ENCODE measurements around the gene ABCC12. TPM values are rescaled to one million over a fixed set of nuclear protein-coding genes. Genes with fewer than 3 reads are reported as not detected.

The ABCC12 gene
- total and polyA plus RNA-seq, 10 of the 15 experiments (the other 5 are each of a cell fraction or from before 2014, with no cell fraction given) = 0.02 to 0.03 (median 0.03) TPM; not detected in 6

GRCh38 chr16:48112600-48112999, 43.2 kb downstream of the ABCC12 start (continued):
- no peak for TF ChIP-seq ZNF384 (IDR thresholded peaks at IDR 0.05; ENCODE audit: borderline replicate concordance, low read depth, low read length)
- no peak for TF ChIP-seq CREB1 (IDR thresholded peaks at IDR 0.05; ENCODE audit: low read depth)
- TF ChIP-seq KDM1A (IDR thresholded peaks at IDR 0.05; ENCODE audit: borderline replicate concordance) = no peak

GRCh38 chr16:48110982-48111381, 44.8 kb downstream of the ABCC12 start:
- ChIA-PET SMC1A (ENCODE audit: uncharacterized antibody, unreplicated experiment) (interaction anchor here (0.6 to 0.9 kb wide), 2 partner anchors 54 to 520 kb away, joined by 3 read pairs; no protein-coding TSS in a partner anchor), CTCF (interaction anchor here (0.6 to 1.0 kb wide), 3 partner anchors 10 to 969 kb away, joined by 3 to 4 read pairs (median 4); no protein-coding TSS in a partner anchor), POLR2A (no interaction called here), RAD21 (ENCODE audit: unreplicated experiment) (interaction anchor here (0.9 kb wide), 1 partner anchor 10 kb away, joined by 3 read pairs; no protein-coding TSS in a partner anchor)
- DNase-seq (ENCODE audit: low read depth, low spot score) (no peak), FAIRE-seq (peak; percentile 35), ATAC-seq (peak; percentile 74)
- no peaks in the 10 kb centered on the region for H3K4me1 ChIP-seq (ENCODE audit: control insufficient read depth, insufficient read depth, low read length)
- in situ Hi-C loops (cut with MboI) = no loop called here
- no peak overlapping the region for H3K4me3 ChIP-seq
- H3K9ac ChIP-seq (ENCODE audit: control insufficient read depth, insufficient read depth, low read length) = no peak overlapping the region
- no peaks in the 10 kb centered on the region for H4K20me1 ChIP-seq (ENCODE audit: control insufficient read depth, insufficient read depth)
- 0 out of 2 replicates have a peak, but pooled peaks have one; percentile 33 for TF ChIP-seq SPI1 (IDR thresholded peaks at IDR 0.05; ENCODE audit: borderline replicate concordance, insufficient read depth, low read depth, low read length)
- TF ChIP-seq PKNOX1 (IDR thresholded peaks at IDR 0.05) = no peak
- peak; percentile 20; the same call in 1 of the 2 replicates for TF ChIP-seq RUNX3 (IDR thresholded peaks at IDR 0.05; ENCODE audit: low read length)
- TF ChIP-seq MTA2 (IDR thresholded peaks at IDR 0.05; ENCODE audit: low read depth) = 0 out of 2 replicates have a peak, but pooled peaks have one; percentile 36
- TF ChIP-seq IKZF1 (conservative IDR thresholded peaks at IDR 0.05) = peak; percentile 24
- no peak for TF ChIP-seq BHLHE40 (IDR thresholded peaks at IDR 0.05; ENCODE audit: borderline replicate concordance in 1 of 2, low read depth in 2 of 2, low read length in 1 of 2)
- no peaks in the 10 kb centered on the region for H3K79me2 ChIP-seq (ENCODE audit: control insufficient read depth, insufficient read depth, low read length)
- WGBS (ENCODE audit: insufficient coverage, insufficient replicate concordance, low lambda C conversion rate, missing lambda C conversion rate) = 33% methylated on average over 5 of the region's 5 CpGs
- H3K9me3 ChIP-seq (replicated peaks; ENCODE audit: control insufficient read depth, insufficient read depth, low read length) = no peaks in the 10 kb centered on the region
- intact Hi-C loops (cut with micrococcal nuclease; ENCODE audit: unreplicated experiment) = no loop called here
- no peak overlapping the region for H2AFZ ChIP-seq (ENCODE audit: control insufficient read depth, low read depth, low read length)
- no peaks in the 10 kb centered on the region for H3K27me3 ChIP-seq (replicated peaks in 1 of 2; ENCODE audit: control insufficient read depth in 2 of 2, insufficient read depth in 2 of 2, low read length in 1 of 2)
- H3K4me2 ChIP-seq (ENCODE audit: control insufficient read depth, insufficient read depth) = no peak overlapping the region
- no peaks in the 10 kb centered on the region for H3K36me3 ChIP-seq (ENCODE audit: control insufficient read depth in 2 of 2, insufficient read depth in 2 of 2, low read length in 1 of 2)
- no peak overlapping the region for H3K27ac ChIP-seq (ENCODE audit: control insufficient read depth, insufficient read depth)
- BruUV-seq (replicated peaks) = no TSS peak

Data from GM12878 (cell line).